H9 (cell line): ENCODE results near the gene TBC1D10B. TPM values are rescaled to one million over a fixed set of nuclear protein-coding genes. Genes with fewer than 3 reads are reported as not detected.
A peak's percentile ranks its signal among the peaks of the same experiment; 100 is the strongest.

Experiments used
- DNase-seq: peaks from one replicate; pipeline ENCODE4 v3.0.0-alpha.2; 2017
- H2AFZ ChIP-seq: one replicate; pipeline ENCODE4 v1.6.1; 2013; ENCODE audit warnings: mild to moderate bottlenecking, low read length, control low read depth, moderate library complexity
- H2AK5ac ChIP-seq: 2 replicates; pipeline ENCODE4 v1.6.1; 2013; ENCODE audit warnings: low read length, control low read depth, mixed read lengths; ENCODE audit not compliant: insufficient read length
- H2BK120ac ChIP-seq: one replicate; pipeline ENCODE4 v1.6.1; 2013; ENCODE audit warnings: low read depth, mild to moderate bottlenecking, low read length, control low read depth, inconsistent platforms; ENCODE audit not compliant: poor library complexity, severe bottlenecking
- H2BK12ac ChIP-seq: 2 replicates; pipeline ENCODE4 v1.6.1; 2013; ENCODE audit warnings: low read length, control low read depth, mixed read lengths, low read depth; ENCODE audit not compliant: insufficient read length
- H2BK15ac ChIP-seq: 2 replicates; pipeline ENCODE4 v1.6.1; 2013; ENCODE audit warnings: low read depth, low read length, control low read depth
- H2BK20ac ChIP-seq: one replicate; pipeline ENCODE4 v1.6.1; 2013; ENCODE audit warnings: low read depth, mild to moderate bottlenecking, low read length, control low read depth, inconsistent platforms; ENCODE audit not compliant: poor library complexity, severe bottlenecking
- H2BK5ac ChIP-seq: 2 replicates; pipeline ENCODE4 v1.6.1; 2013; ENCODE audit warnings: low read length, control low read depth, mixed read lengths; ENCODE audit not compliant: insufficient read length
- H3K14ac ChIP-seq: 2 replicates; pipeline ENCODE4 v1.6.1; 2013; ENCODE audit warnings: low read length, control low read depth; ENCODE audit not compliant: insufficient read depth
- H3K18ac ChIP-seq: 2 replicates; pipeline ENCODE4 v1.6.1; 2013; ENCODE audit warnings: low read depth, mild to moderate bottlenecking, mixed read lengths, low read length, control low read depth; ENCODE audit not compliant: insufficient read length
- H3K23ac ChIP-seq: 2 replicates; pipeline ENCODE4 v1.6.1; 2013; ENCODE audit warnings: low read length, control low read depth, mixed read lengths, low read depth; ENCODE audit not compliant: insufficient read length
- H3K23me2 ChIP-seq: 2 replicates; pipeline ENCODE4 v1.6.1; 2013; ENCODE audit warnings: low read depth, mild to moderate bottlenecking, mixed read lengths, low read length, control low read depth; ENCODE audit not compliant: insufficient read length, poor library complexity, severe bottlenecking
- H3K27ac ChIP-seq: 2 replicates; pipeline ENCODE4 v1.5.1; 2013; ENCODE audit warnings: low read length, control low read depth, mixed read lengths, low read depth; ENCODE audit not compliant: insufficient read length
- H3K27me3 ChIP-seq: 2 replicates; pipeline ENCODE4 v1.6.1; 2013; ENCODE audit warnings: low read length, control low read depth, inconsistent platforms; ENCODE audit not compliant: insufficient read depth
- H3K4ac ChIP-seq: 2 replicates; pipeline ENCODE4 v1.6.1; 2013; ENCODE audit warnings: low read depth, mild to moderate bottlenecking, control low read depth, inconsistent platforms, low read length, moderate library complexity
- H3K4me1 ChIP-seq: 2 replicates; pipeline ENCODE4 v1.6.1; 2013; ENCODE audit warnings: low read length, control low read depth, inconsistent platforms; ENCODE audit not compliant: insufficient read depth
- H3K4me2 ChIP-seq: 2 replicates; pipeline ENCODE4 v1.6.1; 2013; ENCODE audit warnings: low read length, control low read depth, mixed read lengths; ENCODE audit not compliant: insufficient read length, insufficient read depth
- H3K56ac ChIP-seq: 2 replicates; pipeline ENCODE4 v1.6.1; 2013; ENCODE audit warnings: low read depth, mild to moderate bottlenecking, mixed read lengths, low read length, control low read depth; ENCODE audit not compliant: insufficient read length
- H3K79me1 ChIP-seq: 2 replicates; pipeline ENCODE4 v1.6.1; 2013; ENCODE audit warnings: low read depth, mild to moderate bottlenecking, moderate library complexity, low read length, control low read depth, inconsistent platforms; ENCODE audit not compliant: insufficient read depth, poor library complexity, severe bottlenecking
- H3K79me2 ChIP-seq: 2 replicates; pipeline ENCODE4 v1.6.1; 2013; ENCODE audit warnings: low read length, control low read depth, inconsistent platforms; ENCODE audit not compliant: insufficient read depth
- H3K9ac ChIP-seq: 2 replicates; pipeline ENCODE4 v1.6.1; 2013; ENCODE audit warnings: low read length, control low read depth, mixed read lengths; ENCODE audit not compliant: insufficient read length; ENCODE audit errors: extremely low read depth
- H3K9me3 ChIP-seq: one replicate; pipeline ENCODE4 v1.6.1; 2013; ENCODE audit warnings: low read depth, low read length, inconsistent platforms; ENCODE audit not compliant: control insufficient read depth
- H3T11ph ChIP-seq: one replicate; pipeline ENCODE4 v1.6.1; 2013; ENCODE audit warnings: mild to moderate bottlenecking, low read length, control low read depth, inconsistent platforms
- H4K20me1 ChIP-seq: one replicate; pipeline ENCODE4 v1.6.1; 2013; ENCODE audit not compliant: control insufficient read depth, insufficient read length, insufficient read depth
- H4K5ac ChIP-seq: 2 replicates; pipeline ENCODE4 v1.6.1; 2013; ENCODE audit warnings: low read depth, mild to moderate bottlenecking, mixed read lengths, low read length, control low read depth; ENCODE audit not compliant: insufficient read length
- H4K8ac ChIP-seq: replicated peaks from 2 replicates; pipeline ENCODE4 v1.6.1; 2013; ENCODE audit warnings: low read length, control low read depth, mixed read lengths, low read depth; ENCODE audit not compliant: insufficient read length
- H4K91ac ChIP-seq: 2 replicates; pipeline ENCODE4 v1.6.1; 2013; ENCODE audit warnings: low read depth, mild to moderate bottlenecking, moderate library complexity, mixed read lengths, low read length, control low read depth; ENCODE audit not compliant: insufficient read length
- H3K27ac Mint-ChIP-seq, 3 experiments: 2 replicates in 2 of 3; 3 replicates in 1 of 3; pipeline ENCODE4 v1.8.0; 2020 to 2021; ENCODE audit warnings: mixed read lengths in 3 of 3, mild to moderate bottlenecking in 1 of 3, moderate library complexity in 1 of 3
- H3K27me3 Mint-ChIP-seq: 2 replicates; pipeline ENCODE4 v1.8.0; 2021; ENCODE audit warnings: low read depth, mild to moderate bottlenecking, moderate library complexity, mixed read lengths
- H3K36me3 Mint-ChIP-seq, 3 experiments: 2 replicates in 2 of 3; 3 replicates in 1 of 3; pipeline ENCODE4 v1.8.0; 2020 to 2021; ENCODE audit warnings: low read depth in 3 of 3, mixed read lengths in 3 of 3; ENCODE audit not compliant: insufficient read depth in 1 of 3
- H3K4me1 Mint-ChIP-seq, 2 experiments: 2 replicates each; pipeline ENCODE4 v1.8.0; 2020; ENCODE audit warnings: mixed read lengths in 2 of 2
- H3K4me3 Mint-ChIP-seq, 2 experiments: 2 replicates in 1 of 2; 3 replicates in 1 of 2; pipeline ENCODE4 v1.8.0; 2020 to 2021; ENCODE audit warnings: mild to moderate bottlenecking in 2 of 2, mixed read lengths in 2 of 2, moderate library complexity in 1 of 2
- H3K9me3 Mint-ChIP-seq, 2 experiments: 2 replicates in 1 of 2; 3 replicates in 1 of 2; pipeline ENCODE4 v1.8.0; 2020; ENCODE audit warnings: mild to moderate bottlenecking in 2 of 2, mixed read lengths in 2 of 2, moderate library complexity in 1 of 2
- CTCF ChIP-seq: fragments of 200-600 bp; sonication (generic); conservative IDR thresholded peaks from 3 replicates; pipeline ENCODE4 v1.8.0; 2021; ENCODE audit warnings: antibody characterized with exemption, mild to moderate bottlenecking
- WGBS: extraction: QIAGEN DNeasy Blood & Tissue Kit; methylation state at CpG from one replicate; pipeline ENCODE4 v1.1.7; 2013; ENCODE audit warnings: missing lambda C conversion rate, low lambda C conversion rate, mixed read lengths; ENCODE audit not compliant: insufficient read length; ENCODE audit errors: extremely low coverage; 5-methylcytosine and 5-hydroxymethylcytosine counted together
- total RNA-seq: library from RNA; stranded (reverse); gene quantifications from 2 replicates; pipeline ENCODE4 v1.2.1, GENCODE V29; 2021

The TBC1D10B gene
- total RNA-seq, 1 experiment from 2014 or later, result 25.6 TPM

- no peaks in the 10 kb centered on the region; the same call in none of the 2 replicates for H3K79me2 ChIP-seq
- TF ChIP-seq CTCF, result no peak
- H3K14ac ChIP-seq, result no peak overlapping the region
- no peak overlapping the region for H3K27ac ChIP-seq
- no peak overlapping the region for H2BK120ac ChIP-seq
- peaks cover 6 to 19% (median 16%) of the 10 kb centered on the region in 3 experiments; a peak in 6 of 7 replicates for H3K36me3 Mint-ChIP-seq
- H4K20me1 ChIP-seq, result no peaks in the 10 kb centered on the region
- no peaks in the 10 kb centered on the region for H3K27me3 ChIP-seq
- H3K4me2 ChIP-seq, result peak overlapping the region; percentile 80
- peak overlapping the region in 1 of 3 experiments; percentile 33; a peak in 3 of 7 replicates for H3K27ac Mint-ChIP-seq
- no peak overlapping the region for H3K23ac ChIP-seq
- H2BK20ac ChIP-seq, result no peak overlapping the region
- peaks cover 2% of the 10 kb centered on the region; the same call in 1 of the 2 replicates for H3K27me3 Mint-ChIP-seq
- no peak overlapping the region for H2BK15ac ChIP-seq
- H3K4me1 ChIP-seq, result peaks cover 6% of the 10 kb centered on the region
- H4K8ac ChIP-seq, result no peak overlapping the region
- H3K4me3 Mint-ChIP-seq, result peak overlapping the region; percentile 75 to 84
- no peak overlapping the region for H3K18ac ChIP-seq
- H3T11ph ChIP-seq, result no peak overlapping the region
- peaks cover 0 to 3% of the 10 kb centered on the region in 2 experiments; a peak in 3 of 5 replicates for H3K9me3 Mint-ChIP-seq
- no peak overlapping the region for H2AFZ ChIP-seq
- peaks cover 3% of the 10 kb centered on the region for H3K79me1 ChIP-seq
- no peak overlapping the region for H2AK5ac ChIP-seq
- H4K91ac ChIP-seq, result no peak overlapping the region
- H3K9ac ChIP-seq, result peak overlapping the region; percentile 34
- peaks cover 32 to 34% of the 10 kb centered on the region in 2 experiments for H3K4me1 Mint-ChIP-seq
- H2BK5ac ChIP-seq, result no peak overlapping the region
- no peak overlapping the region for H3K56ac ChIP-seq
- H3K4ac ChIP-seq, result no peak overlapping the region
- no peaks in the 10 kb centered on the region for H3K9me3 ChIP-seq
- DNase-seq, result no peak
- no CpG with 5 or more reads among the region's 8 CpGs for WGBS
- peaks cover 10% of the 10 kb centered on the region for H3K23me2 ChIP-seq
- no peak overlapping the region for H2BK12ac ChIP-seq
- H4K5ac ChIP-seq, result no peak overlapping the region
Observed at GRCh38 chr16:30368122-30368791, 2.0 kb downstream of the TBC1D10B start.
